ENCODE measurements around the gene RPL27A. TPM values are rescaled to one million over a fixed set of nuclear protein-coding genes. Genes with fewer than 3 reads are reported as not detected.

The RPL27A gene
- polyA plus RNA-seq, 1 experiment, result 988 TPM

DNA sequence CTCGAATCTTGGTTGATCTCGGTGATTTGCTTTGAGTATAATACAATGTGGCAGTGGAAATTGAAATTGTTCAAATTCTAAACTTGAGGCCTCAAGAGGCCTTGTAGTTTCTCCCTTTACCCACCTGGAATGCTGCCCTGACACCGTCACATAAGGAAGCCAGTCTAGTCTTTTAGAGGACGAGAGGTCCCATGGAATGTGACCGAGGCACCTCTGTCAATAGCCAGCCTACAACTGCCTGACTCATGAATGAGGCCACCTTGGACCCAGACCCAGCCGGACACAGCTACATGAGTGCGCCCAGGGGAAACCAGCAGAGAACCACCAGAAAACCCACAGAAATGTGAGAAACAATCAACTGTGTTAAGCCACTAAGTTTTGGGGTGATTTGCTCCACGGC, 52.5 kb downstream of the RPL27A start:
- no peak overlapping the region for H3K4me3 ChIP-seq (ENCODE audit: low read depth, low read length)
- TF ChIP-seq, protein P1, sequence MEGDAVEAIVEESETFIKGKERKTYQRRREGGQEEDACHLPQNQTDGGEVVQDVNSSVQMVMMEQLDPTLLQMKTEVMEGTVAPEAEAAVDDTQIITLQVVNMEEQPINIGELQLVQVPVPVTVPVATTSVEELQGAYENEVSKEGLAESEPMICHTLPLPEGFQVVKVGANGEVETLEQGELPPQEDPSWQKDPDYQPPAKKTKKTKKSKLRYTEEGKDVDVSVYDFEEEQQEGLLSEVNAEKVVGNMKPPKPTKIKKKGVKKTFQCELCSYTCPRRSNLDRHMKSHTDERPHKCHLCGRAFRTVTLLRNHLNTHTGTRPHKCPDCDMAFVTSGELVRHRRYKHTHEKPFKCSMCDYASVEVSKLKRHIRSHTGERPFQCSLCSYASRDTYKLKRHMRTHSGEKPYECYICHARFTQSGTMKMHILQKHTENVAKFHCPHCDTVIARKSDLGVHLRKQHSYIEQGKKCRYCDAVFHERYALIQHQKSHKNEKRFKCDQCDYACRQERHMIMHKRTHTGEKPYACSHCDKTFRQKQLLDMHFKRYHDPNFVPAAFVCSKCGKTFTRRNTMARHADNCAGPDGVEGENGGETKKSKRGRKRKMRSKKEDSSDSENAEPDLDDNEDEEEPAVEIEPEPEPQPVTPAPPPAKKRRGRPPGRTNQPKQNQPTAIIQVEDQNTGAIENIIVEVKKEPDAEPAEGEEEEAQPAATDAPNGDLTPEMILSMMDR (IDR thresholded peaks at IDR 0.05; ENCODE audit: insufficient read depth, low read depth, low read length), result no peak
- ChIA-PET CTCF (no interaction called here), POLR2A (no interaction called here)
- no peak for DNase-seq (ENCODE audit: low read depth)
- peaks cover 31% of the 10 kb centered on the region for H3K36me3 ChIP-seq (ENCODE audit: control insufficient read depth, insufficient read depth, low read length)
- H3K27me3 ChIP-seq (ENCODE audit: control insufficient read depth, insufficient read depth, low read length), result no peaks in the 10 kb centered on the region

DNA sequence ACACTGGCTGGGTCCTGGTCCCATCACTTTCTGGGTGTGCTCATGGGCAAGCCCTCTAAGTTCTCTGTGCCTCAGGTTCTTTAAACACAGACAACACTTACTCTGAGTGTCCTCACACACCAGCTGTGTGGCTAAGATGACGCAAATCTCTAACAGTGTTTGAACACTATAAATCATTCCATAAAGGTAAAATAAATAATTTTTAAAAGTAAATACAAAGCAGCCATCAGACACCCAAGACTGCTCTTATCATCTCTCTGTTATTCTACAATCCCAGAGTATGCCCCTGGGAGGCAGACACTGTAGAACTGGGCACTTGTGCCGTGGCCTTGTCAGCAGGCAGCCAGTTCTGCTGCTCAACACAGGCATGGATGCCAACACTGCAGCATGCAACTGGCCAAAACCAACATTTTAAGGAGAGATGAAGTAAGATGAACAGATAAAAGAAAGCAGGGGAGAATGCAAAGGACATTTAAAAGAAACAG, 56.8 kb downstream of the RPL27A start:
- Histone ChIP-seq H3K36me3 (ENCODE audit: control insufficient read depth, insufficient read depth, low read length) (peaks cover 31% of the 10 kb centered on the region), H3K27me3 (ENCODE audit: control insufficient read depth, insufficient read depth, low read length) (no peaks in the 10 kb centered on the region), H3K4me3 (ENCODE audit: low read depth, low read length) (no peak overlapping the region)
- CTCF ChIA-PET, result interaction anchor here (0.8 kb wide), 1 partner anchor 11 kb away, joined by 3 read pairs; no protein-coding TSS in a partner anchor
- POLR2A ChIA-PET, result no interaction called here
- DNase-seq (ENCODE audit: low read depth), result no peak
- TF ChIP-seq, protein P1 (IDR thresholded peaks at IDR 0.05; ENCODE audit: insufficient read depth, low read depth, low read length), result no peak

Small RNA genes lying within 50 kb of the gene (small RNA-seq; reads per million reads assigned to genes)
- gene SNORA3A (ENCODE audit: insufficient read length, low read depth, low replicate concordance) (not detected), gene SNORA3B (ENCODE audit: insufficient read length, low read depth, low replicate concordance) (5.3 reads per million, percentile 63 among the genes with 10 or more reads in this experiment)

Other genes starting within 250 kb of the RPL27A start
- gene STK33, start 88.6 kb upstream of the RPL27A start, polyA plus RNA-seq (2011; rRNA removed), result 3.0 and 3.8 TPM in 2 replicates
- gene TRIM66, start 127 bp upstream of the RPL27A start, polyA plus RNA-seq (2011; rRNA removed), result 4.2 and 5.6 TPM in 2 replicates
- gene AKIP1, start 228.4 kb downstream of the RPL27A start, polyA plus RNA-seq (2011; rRNA removed), result 39.4 and 50.6 TPM in 2 replicates